SH-SY5Y (cell line): ENCODE measurements around the gene MYO1E.

Source experiments
- GATA2 ChIP-seq: IDR thresholded peaks from 2 replicates; pipeline ENCODE4 v1.6.1; 2011; ENCODE audit warnings: mild to moderate bottlenecking, low read depth, low read length
- GATA3 ChIP-seq: IDR thresholded peaks from 2 replicates; pipeline ENCODE4 v1.6.1; 2011; ENCODE audit warnings: low read depth, mild to moderate bottlenecking, low read length, moderate library complexity

MYO1E gene

DNA sequence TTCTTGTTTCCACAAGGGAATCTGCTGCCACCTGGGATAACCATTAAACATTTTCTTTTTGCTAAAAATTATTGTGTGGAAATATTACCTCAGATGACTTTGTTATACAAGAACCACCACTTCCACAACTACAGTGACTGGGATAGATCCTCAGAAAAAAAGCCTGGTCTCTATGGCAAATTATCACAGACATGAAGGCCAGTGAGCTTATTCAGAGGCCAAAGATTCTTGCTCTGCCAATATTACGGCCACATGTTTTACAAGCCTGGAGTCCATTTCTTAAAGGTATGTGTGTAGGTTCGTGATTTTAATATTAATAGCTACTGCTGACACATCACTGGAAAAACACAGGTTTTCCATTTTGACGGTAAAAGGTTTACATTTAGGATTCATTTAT lies 73.8 kb downstream of the MYO1E start:
- TF ChIP-seq GATA3 (no peak), GATA2 (no peak)

DNA sequence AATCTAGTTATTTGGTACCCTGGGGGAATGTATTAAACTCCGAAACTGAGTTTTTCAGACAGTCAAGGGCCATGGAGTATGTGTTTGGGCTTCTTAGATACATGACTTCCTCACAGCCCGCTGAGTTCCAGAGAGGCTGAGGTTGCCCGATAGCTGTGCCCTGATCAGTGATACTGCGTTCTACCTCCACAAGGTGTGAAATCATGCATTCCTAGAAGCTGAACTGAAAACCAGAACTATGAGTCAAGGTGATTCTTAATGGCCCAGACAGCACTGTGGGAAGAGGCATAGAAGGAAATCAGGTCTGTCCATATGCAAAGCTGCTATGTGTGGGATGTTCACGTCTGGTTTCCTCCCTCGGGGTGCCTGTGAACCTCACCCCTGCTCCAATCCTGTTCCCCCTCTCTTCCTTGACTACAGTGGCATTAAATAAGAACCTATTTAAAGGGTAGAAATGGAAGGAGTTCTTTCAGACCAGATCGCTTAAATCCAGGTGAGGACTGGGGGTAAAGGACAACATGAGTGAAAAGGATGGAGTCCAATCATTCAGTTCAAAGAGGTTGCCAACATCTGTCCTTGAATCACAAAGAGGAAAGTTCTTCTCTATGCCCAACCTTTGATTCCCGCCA lies 74.3 kb downstream of the MYO1E start:
- TF ChIP-seq GATA3 (no peak), GATA2 (no peak)

DNA sequence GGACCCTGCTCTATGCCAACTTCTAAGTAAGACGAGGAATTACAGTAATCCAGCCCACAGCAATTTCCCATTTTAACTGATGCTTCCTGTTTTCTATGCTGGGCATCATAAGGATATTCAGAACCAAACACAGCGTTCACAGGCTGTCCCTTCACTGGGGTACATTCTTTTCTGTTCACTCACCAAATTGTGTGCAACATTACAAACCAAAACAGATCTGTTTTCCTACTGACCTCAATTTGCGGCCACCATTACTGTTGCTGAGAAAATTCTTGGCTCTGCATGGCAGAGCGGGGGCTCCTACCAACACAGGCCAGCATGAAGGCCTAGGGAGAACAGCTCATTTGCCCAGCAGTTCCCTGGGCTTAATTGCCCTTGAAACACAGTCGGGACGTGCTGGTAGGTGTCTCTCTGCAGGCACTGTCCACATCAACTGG lies 76.5 kb downstream of the MYO1E start:
- TF ChIP-seq GATA3 (no peak), GATA2 (no peak)

DNA sequence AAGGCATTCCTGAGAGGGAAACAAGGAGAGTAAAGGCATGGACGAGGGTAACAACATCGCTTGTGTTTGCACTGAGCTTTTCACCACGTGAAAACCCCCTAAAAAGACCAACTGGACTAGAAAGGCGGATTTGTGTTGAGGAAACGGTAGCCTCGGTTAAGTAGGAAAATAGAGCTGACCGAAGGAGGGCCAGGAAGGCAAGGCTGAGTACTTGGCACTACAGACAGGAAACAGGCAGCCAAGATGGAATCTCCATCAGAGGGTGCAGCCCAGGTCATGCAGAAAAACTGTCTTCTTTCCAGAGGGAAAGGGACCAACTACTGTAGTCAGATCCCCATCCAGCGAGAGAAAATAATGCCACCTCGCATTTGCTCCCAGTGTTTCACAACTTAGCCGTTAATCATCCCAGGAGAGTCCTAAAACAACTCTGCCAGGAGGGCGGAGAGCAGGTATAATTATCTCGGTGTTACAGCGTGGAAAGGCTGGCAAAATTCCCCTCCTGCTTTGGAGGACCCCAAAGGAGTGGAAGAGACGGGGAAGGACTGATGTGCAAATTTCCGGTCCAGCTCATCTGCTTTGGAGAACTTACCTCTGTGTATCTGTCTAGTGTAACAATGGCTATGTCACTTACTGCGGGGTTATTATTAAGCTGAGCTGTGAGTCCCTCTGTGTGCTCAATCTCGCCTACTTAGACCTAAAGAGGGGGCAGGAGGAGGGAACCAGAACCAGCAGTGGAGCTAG lies 77.2 kb downstream of the MYO1E start:
- TF ChIP-seq GATA2 (no peak), GATA3 (no peak)

DNA sequence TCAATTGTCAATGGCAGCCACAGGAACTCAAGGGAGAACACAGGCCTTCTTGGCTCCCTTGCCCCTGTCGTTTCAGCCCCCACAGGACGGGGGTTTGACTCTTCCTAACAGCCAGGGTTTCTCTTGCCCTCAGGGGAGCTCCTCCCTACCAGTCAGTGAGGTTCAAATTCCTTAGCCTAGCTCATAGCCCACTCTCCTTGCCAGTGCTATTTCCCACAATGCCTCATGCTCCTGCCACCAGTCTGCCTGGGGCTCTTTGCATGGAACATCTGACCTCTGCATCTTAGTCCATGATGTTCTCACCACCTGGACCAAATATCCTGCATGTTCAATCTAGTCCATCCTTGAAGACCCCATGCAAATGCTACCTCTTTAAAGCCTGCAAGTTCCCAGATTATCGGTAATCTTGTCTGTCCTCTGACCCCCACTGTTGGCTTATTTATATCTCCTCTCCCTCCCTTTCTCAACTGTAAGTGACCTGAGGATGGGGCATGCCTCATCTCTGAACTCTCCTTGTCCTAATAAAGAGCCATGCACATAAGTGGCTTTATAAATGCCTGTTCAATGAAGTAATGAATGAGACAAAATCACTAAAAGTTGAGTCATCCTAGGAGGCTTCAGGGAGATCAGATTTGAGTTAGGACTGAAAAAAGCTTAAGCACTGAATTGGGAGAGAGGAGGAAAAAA lies 78.0 kb downstream of the MYO1E start:
- TF ChIP-seq GATA3 (no peak), GATA2 (no peak)

DNA sequence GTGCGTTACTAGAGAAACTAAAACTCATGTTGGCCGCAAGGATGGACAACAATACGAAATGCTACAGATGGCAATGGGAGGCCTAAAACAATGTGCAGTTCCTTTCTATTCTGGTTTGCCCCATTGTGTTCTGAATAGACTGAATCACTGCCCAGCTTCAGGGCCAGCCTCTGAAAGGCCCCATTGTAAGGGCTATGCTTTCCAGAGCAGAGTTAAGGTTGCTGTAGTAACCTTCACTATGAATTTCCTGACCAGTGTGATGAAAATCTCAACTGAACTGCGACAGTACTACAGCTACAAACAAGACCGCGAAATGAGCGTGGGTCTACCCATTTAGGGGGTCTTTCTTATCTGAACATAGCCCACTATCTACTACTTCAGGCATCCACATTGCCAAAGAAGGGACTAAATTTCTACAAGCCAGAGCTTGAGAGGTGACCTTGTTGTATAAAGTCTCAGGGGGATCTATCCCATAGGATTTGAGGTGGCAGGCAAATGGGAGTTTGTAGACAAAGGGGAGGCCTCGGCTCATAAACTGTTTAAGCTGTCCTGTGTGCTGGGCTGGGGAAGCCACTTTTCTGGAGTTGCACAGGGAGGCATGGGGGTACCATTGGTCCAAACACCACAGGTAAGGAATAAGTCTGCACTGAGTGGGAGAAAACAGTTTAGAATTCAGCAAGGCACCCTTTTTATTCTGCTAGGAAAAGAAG lies 80.1 kb downstream of the MYO1E start:
- TF ChIP-seq GATA3 (no peak), GATA2 (no peak)

DNA sequence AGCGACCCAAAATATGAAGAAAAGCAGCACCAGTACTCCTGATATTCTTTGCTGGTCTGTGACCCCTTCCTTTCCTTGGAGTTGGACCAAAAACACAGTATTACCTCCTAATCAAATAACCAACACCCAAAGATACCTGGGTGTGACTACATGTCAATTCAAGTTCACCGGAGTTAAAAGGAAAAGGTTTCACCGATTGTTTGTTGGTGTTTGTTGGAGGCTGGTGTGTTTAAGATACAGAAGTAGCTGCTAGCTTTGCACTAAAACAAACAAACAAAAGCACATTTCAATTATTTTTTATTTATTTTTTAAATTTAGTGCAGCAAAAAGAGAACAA lies 81.5 kb downstream of the MYO1E start:
- TF ChIP-seq GATA2 (no peak), GATA3 (no peak)

DNA sequence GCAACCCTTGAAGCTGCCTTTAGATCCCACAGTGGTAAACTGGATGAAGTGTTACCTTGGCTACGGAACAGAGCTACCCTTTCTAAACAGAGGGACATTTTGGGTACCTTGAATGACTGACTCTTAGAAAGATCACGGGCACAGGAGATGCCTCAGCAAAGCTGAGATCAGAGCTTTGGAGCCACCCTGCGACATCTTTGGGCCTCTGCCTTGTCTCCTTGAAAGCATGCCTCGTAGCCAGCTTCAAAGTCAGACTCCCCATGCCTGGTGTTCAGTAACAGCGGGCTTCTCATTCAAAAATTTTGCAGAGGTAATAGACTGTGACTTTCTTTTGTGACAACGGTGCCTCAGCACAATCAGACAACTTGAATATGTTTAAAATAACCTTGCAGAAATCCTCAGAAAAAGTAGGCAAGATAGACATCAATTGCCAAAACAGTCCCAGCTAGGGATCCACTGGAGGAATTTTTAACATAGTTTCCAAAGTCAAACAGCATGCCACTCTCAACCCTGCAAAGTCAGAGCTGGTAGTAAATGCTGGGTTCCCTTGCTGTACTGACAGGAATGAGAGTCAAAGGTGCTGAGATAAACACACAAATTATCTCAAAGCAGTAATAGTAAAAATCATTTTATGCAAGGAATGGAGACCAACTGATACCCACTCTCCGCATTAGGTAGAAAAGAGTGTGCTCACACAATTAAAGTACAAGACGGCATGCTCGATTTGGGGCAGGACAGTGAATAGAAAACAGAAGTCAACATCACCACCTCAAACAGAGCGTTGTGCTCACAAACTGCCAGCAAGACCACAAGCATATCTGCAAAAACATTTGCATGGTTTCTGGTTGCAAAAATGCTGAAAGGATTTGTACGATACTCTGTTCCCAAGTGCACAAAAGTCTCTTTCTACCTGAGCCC lies 82.1 kb downstream of the MYO1E start:
- no peak for TF ChIP-seq GATA2
- TF ChIP-seq GATA3: no peak

DNA sequence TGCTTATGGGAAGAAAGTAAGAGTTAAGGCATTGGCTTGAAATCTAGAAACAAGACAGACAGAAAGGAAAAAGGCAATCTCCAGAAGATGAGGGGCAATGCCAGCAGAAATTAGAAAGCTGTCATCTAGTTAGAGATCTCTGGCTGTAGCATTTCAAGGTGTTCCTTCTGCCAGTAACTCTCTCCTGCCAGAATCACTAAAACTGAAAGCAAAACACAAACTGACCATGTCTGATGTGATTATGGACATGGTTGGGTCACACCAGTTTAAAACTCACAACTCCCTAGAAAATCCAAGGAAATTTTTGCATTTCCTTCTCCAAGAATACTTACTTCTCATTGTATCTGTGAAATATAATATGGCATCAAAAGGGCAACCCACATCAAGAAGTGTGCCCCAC lies 83.1 kb downstream of the MYO1E start:
- TF ChIP-seq GATA2 (no peak), GATA3 (no peak)

DNA sequence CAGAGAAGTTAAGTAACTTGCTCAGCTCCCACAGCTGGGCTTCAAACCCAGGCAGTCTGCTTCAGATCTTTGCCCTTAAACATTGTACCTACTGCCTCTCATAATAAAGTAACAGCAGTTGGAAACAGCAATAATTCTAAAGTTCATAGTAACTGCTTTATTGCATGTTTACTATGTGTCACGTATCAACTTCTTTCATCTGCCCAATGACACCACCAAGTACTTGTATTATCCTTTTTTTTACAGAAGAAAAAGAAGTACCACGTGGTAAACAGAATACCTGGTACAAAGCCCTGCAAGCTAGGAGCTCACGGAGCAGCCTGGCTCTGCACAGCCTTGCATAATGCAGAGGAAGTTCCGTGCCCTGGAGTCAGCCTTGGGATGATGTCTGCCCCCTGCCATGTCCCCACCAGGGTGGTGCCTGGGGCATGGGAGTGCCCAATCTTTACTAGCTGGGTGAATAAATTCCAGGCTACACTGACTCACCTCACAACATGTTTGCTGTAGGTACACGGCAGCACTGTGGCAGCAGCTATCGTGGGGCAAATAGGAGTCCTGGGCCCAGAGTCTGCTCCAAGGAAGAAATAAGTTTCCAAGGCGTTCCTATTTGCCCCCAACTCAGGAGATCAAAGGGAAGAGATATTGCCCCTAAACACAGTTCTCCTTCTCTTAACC lies 88.8 kb downstream of the MYO1E start:
- TF ChIP-seq GATA2: no peak
- no peak for TF ChIP-seq GATA3

DNA sequence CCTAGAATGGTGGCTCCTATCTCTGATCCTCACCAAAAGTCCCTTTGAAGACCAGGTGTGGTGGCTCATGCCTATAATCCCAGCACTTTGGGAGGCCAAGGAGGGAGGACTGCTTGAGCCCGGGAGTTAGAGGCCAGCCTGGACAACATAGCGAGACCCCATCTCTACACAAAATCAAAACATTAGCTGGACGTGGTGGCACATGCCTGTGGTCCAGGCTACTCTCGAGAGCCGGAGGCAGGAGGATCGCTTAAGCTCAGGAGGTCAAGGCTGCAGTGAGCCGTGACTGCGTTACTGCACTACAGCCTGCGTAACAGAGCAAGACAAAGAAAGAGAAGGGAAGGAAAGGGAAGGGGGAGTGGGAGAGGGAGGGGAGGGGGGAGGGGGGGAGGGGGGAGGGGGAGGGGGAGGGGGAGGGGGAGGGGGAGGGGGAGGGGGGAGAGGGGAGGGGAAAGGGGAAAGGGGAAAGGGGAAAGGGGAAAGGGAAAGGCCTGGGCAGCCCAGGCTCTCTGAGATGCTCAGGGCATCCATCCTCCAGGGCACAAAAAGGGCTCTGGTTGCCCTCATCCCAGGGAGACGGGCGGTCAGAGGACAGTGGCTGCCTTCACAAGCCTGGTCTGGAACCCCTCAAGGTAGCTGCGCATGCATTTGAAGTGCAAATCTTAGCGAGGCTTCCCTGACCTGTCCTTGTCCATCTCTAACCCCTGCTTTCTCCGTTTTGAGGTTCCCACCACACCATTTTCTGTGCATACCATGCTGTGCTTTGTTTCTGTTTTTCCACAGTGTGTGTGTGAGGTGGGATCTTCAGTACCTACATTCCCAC lies 89.9 kb downstream of the MYO1E start:
- TF ChIP-seq GATA2 (no peak), GATA3 (no peak)

DNA sequence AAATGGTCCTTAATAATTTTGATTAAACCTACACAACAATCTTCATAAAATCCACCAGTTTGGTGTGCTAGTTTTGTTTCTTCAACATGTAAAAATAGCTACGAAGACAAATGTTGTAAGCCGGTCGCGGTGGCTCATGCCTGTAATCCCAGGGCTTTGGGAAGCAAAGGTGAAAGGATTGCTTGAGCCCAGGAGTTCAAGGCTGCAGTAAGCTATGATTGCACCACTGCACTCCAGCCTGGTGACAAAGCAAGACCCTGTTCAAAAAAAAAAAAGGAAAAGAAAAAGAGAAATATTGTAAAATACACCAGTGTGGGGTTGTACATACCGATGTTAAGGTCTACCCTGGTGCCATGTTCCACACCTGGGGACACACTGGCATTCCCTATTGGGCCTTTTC lies 91.0 kb downstream of the MYO1E start:
- TF ChIP-seq GATA2 (no peak), GATA3 (no peak)
